Kidney capillary endothelial cell (primary cell): ENCODE measurements around the gene ALKBH6.
"Not testable (repeated sequence)": the region's sequence is repeated elsewhere in the genome, so short reads cannot be mapped to it uniquely, and the experiment has no call there.

Experiments used
- DNase-seq: peaks from one replicate; pipeline ENCODE4 v3.0.0-alpha.2; 2018; ENCODE audit warnings: low spot score

ALKBH6 gene

DNA sequence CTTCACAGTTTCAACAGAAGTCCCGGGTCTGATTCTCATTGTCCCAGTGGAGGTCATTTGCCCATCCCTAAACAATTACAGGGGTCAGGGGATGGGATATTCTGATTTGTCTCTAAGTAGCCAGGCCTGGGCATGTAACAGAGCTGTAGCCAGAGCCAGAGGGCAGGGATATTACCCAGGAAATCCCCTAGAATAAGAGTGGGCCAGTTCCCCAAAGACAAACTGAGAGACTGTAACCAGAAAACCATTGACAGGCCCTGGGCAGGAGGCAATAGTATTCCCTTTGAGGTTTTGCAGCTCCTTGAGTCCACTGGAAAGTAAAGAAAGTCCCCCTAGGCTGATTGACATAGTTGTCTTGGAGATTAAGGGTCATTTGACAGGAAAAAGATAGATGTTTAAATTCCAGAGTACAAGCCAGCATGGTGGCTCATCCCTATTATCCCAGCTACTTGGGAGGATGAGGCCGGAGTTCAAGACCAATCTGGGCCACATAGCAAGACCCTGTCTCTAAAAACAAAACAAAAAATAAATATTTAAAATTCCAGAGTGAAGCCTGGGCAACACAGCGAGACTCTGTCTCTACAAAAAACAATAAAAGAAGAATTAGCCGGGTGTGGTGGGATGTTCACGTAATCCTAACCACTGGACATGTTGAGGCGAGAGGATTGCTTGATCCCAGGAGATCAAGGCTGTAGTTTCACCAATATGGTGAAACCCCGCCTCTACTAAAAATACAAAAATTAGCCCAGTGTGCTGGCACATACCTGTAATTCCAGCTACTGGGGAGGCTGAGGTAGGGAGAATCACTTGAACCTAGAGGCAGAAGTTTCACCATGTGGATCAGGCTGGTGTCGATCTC is 20.9 kb downstream of the ALKBH6 start:
- no peak for DNase-seq

GRCh38 chr19:35991731-35992450 is 22.1 kb downstream of the ALKBH6 start:
- DNase-seq, result no peak

- no peak for DNase-seq
Measured at GRCh38 chr19:35990771-35991730, 23.0 kb downstream of the ALKBH6 start.

- DNase-seq, result no peak
Measured at GRCh38 chr19:35990156-35990555, 23.9 kb downstream of the ALKBH6 start.

- no peak for DNase-seq
Measured at GRCh38 chr19:35988824-35989223, 25.2 kb downstream of the ALKBH6 start.

DNA sequence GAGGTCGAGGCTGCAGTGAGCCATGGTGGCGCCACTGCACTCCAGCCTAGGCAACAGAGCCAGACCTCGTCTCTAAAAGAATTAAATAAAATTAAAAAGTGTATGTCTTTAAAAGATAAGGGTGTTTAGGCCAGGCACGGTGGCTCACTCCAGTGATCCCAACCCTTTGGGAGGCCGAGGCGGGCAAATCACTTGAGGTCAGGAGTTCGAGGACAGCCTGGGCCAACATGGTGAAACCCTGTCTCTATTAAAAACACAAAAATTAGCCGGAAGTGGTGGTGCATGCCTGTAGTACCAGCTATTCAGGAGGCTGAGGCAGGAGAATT is 26.5 kb downstream of the ALKBH6 start:
- no peak for DNase-seq

DNA sequence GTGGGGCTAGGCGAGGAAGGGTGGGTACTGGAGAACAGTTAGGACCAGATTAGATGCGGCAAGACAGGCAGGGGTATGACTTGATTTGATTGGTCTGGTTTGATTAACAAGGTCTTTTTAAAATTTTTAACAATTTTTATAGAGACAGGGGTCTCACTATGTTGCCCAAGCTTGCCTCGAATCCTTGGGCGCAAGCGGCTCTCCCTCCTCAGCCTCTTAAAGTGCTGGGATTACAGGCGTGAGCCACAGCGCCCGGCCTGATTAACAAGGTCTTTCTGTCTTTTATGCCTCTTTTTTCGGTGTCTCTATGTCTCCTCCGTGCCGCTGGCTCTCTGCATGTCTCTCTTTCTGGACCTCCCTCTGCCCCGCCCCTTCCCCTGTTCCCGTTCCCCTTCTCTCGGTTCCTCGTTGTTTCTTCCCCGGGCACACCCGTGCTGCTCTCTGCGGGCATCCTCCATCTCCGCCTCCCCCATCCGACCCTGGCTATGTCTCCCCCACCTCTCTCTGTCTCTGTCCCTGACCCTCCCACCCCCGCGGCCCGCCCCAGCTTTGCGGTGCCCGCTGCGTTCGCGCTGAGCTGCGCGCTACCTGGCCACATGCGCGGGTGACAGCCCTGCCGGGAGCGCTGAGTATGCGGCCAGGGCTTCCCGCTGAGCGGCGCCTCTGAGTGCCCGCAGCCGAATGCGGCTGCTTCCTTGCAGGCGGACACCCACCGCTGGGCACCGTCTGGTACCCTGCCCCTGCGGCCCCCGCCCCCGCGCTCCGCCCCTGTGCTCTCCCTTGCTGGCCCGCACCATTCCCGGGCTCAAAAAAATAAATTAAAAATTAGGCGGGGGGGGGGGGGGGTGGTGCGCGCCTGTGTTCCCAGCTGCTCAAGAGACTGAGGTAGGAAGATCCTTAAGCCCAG is 27.1 kb downstream of the ALKBH6 start:
- DNase-seq, result no peak

DNA sequence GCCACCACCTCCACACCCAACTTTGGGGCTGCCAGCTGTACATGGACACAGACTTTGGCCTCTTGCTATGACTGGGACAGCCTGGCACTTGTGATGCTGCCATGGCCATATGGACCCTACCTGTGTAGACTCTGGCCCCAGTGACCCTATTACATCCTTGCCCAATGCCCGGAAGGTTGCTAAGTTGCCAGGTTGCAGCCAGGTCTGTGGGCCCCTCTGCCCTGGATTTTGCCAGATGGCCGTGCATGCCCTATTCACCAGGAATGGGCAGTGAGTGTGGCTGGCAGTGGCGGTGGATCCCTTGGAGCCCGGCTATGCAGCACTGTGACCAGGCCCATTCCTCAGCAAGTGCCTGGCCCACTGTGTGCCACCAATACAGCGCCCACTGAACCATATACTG is 27.9 kb downstream of the ALKBH6 start:
- no peak for DNase-seq

DNA sequence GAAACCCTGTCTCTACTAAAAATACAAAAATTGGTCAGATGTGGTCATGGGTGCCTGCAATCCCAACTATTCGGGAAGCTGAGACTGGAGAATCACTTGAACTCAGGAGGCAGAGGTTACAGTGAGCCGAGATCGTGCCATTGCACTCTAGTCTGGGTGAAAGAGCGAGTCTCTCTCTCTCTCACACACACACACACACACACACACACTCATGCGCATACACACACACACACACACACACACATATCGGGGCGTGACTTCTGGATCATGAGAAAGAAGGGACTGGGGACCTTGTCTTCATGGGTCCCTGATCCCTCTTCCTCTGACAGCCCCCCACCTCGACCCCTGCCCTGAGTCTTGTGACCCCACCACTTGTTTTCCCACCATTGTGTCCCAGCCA is 30.8 kb downstream of the ALKBH6 start:
- DNase-seq, result no peak

DNA sequence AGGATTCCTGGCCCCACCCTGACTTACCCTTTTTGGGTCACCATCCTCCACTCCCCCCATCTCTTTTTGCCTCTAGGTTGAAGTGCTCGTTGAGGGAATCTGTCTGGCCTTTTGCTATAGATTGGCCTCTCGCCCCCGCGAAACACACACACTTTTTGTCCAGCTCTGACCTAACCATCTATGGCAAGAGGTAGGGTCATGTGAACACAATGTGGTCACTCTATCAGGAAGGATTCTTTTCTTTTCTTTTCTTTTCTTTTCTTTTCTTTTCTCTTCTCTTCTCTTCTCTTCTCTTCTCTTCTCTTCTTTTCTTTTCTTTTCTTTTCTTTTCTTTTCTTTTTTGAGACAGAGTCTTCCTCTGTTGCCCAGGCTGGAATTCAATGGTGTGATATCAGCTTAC is 33.0 kb downstream of the ALKBH6 start:
- DNase-seq, result not testable (repeated sequence)

GRCh38 chr19:35978832-35979365 is 35.1 kb downstream of the ALKBH6 start:
- DNase-seq, result no peak

- DNase-seq, result no peak
Measured at GRCh38 chr19:35978271-35978670, 35.7 kb downstream of the ALKBH6 start.

DNA sequence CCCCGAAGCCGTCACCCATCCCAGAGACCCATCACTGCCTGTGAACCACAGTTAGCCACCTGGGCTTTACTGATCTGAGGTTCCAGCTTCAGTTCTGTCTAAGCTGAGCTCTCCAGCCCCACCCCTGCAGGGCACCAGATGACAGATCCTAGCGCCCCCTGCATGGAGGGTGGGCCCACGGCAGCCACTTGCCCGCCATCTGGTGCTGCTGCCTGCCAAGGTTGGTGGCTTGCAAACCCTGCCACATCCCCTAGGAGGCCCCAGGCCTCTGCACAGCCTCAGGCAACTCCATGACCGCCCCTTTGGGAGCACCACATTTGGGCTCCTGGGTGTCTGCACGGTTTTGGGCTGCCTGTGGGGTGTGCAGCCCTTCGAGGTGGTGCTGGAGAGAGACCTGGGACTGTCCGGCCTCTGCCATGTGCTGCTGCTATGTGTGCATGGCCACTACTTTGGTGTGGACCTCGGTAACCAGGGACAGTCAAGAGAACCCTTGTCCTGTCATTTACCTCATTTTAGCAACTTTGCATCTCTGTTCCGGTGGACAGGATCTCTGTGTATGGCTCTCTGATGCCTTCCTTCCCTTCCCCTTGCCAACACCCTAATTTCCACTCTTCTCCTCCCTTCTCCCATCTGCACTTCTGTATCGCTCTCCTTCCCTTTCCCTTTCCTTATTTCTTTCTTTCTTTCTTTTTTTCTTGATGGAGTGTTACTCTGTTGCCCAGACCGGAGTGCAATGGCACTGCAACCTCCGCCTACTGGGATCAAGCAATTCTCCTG is 36.4 kb downstream of the ALKBH6 start:
- no peak for DNase-seq

GRCh38 chr19:35975608-35976214 is 38.3 kb downstream of the ALKBH6 start:
- DNase-seq, result no peak

GRCh38 chr19:35973487-35973886 is 40.5 kb downstream of the ALKBH6 start:
- no peak for DNase-seq

DNA sequence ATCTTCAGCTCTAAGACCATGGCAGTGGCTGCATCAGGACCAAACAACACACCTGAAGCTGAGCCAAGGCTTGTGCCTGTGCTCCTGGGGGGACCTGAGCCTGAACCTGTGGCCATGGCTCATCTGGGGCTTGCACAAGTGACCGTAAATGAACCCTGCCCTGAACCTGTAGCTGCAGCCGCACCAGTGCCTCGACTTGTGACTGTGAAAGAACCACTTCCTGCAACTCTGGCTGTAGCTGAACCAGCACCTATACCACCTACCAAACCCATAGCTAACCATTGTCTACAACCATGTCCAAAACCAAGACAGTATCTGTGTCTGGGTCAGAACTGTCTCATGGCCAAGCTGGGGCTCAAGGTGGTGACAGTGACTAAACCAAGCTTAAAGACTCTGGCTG is 47.2 kb downstream of the ALKBH6 start:
- no peak for DNase-seq

GRCh38 chr19:35963514-35963913 is 50.5 kb downstream of the ALKBH6 start:
- DNase-seq, result peak; percentile 48

GRCh38 chr19:35960432-35960972 is 53.5 kb downstream of the ALKBH6 start:
- no peak for DNase-seq

DNA sequence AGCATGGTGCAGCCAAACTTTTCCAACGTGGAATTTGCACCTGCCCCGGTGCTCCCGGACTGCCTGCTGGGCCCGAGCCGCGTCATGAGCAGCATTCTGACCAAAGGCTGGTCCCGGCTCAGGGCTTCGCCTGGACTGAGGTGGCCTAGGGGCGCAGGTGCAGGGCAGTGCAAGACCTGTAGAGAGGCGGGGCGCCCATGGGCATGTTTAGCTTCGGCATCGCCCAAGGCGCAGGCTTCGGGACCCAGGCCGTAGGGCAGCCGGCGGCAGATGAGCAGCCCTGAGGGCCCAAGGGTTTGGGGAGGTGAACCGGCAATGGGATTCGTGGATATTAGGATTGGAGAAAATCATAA is 54.1 kb downstream of the ALKBH6 start:
- DNase-seq, result no peak
